WERI-Rb-1 (cell line): ENCODE measurements around the gene ELOVL3.
"Not testable (repeated sequence)": the region's sequence is repeated elsewhere in the genome, so short reads cannot be mapped to it uniquely, and the experiment has no call there.

Source experiments
- DNase-seq: peaks from one replicate; pipeline ENCODE4 v3.0.0-alpha.2; 2020
- H3K27ac ChIP-seq: fragments of 250-450 bp; sonication (Bioruptor Pico); 2 replicates; pipeline ENCODE4 v1.5.1; 2020; ENCODE audit warnings: mild to moderate bottlenecking, moderate library complexity
- H3K27me3 ChIP-seq: fragments of 250-450 bp; sonication (Bioruptor Pico); 2 replicates; pipeline ENCODE4 v1.5.1; 2021; ENCODE audit warnings: mild to moderate bottlenecking, low read depth, moderate library complexity; ENCODE audit not compliant: insufficient read depth, severe bottlenecking
- H3K36me3 ChIP-seq: fragments of 250-450 bp; sonication (Bioruptor Pico); 2 replicates; pipeline ENCODE4 v1.5.1; 2020; ENCODE audit warnings: mild to moderate bottlenecking, moderate library complexity
- H3K4me3 ChIP-seq: 2 replicates; pipeline ENCODE4 v1.5.1; 2011; ENCODE audit warnings: low read depth, mild to moderate bottlenecking, control low read depth, low read length
- H3K9me3 ChIP-seq: fragments of 250-450 bp; sonication (Bioruptor Pico); 2 replicates; pipeline ENCODE4 v1.5.1; 2021; ENCODE audit warnings: mild to moderate bottlenecking, moderate library complexity; ENCODE audit not compliant: severe bottlenecking
- CTCF ChIP-seq: IDR thresholded peaks from 2 replicates; pipeline ENCODE4 v1.5.1; 2011; ENCODE audit warnings: low read depth, mild to moderate bottlenecking, control low read depth, inconsistent platforms, low read length

ELOVL3 gene

GRCh38 chr10:102247734-102248133 lies 21.6 kb downstream of the ELOVL3 start:
- DNase-seq, result no peak
- Histone ChIP-seq H3K27ac (no peak overlapping the region), H3K9me3 (no peaks in the 10 kb centered on the region), H3K27me3 (no peaks in the 10 kb centered on the region), H3K4me3 (no peak overlapping the region), H3K36me3 (peaks cover 25% of the 10 kb centered on the region)
- TF ChIP-seq CTCF, result no peak

- H3K4me3 ChIP-seq, H3K9me3 ChIP-seq, H3K27ac ChIP-seq, H3K27me3 ChIP-seq, DNase-seq: not testable (repeated sequence)
- peaks cover 41% of the 10 kb centered on the region for H3K36me3 ChIP-seq
Measured at GRCh38 chr10:102252508-102252907, 26.4 kb downstream of the ELOVL3 start.

- H3K4me3 ChIP-seq, result no peak overlapping the region
- no peak for TF ChIP-seq CTCF
- H3K27ac ChIP-seq, result no peak overlapping the region
- H3K27me3 ChIP-seq, result no peaks in the 10 kb centered on the region
- no peak for DNase-seq
- H3K9me3 ChIP-seq, result no peaks in the 10 kb centered on the region
- H3K36me3 ChIP-seq, result peaks cover 37% of the 10 kb centered on the region
Measured at GRCh38 chr10:102254426-102254825, 28.3 kb downstream of the ELOVL3 start.

- DNase-seq, result no peak
- no peak for TF ChIP-seq CTCF
- Histone ChIP-seq H3K9me3 (no peaks in the 10 kb centered on the region), H3K27ac (no peak overlapping the region), H3K4me3 (no peak overlapping the region), H3K36me3 (peaks cover 43% of the 10 kb centered on the region), H3K27me3 (no peaks in the 10 kb centered on the region)
Measured at GRCh38 chr10:102255404-102255803, 29.3 kb downstream of the ELOVL3 start.

- H3K36me3 ChIP-seq, result peaks cover 59% of the 10 kb centered on the region
- no peaks in the 10 kb centered on the region for H3K9me3 ChIP-seq
- no peaks in the 10 kb centered on the region for H3K27me3 ChIP-seq
- DNase-seq, result no peak
- H3K27ac ChIP-seq, result no peak overlapping the region
- no peak overlapping the region for H3K4me3 ChIP-seq
- no peak for TF ChIP-seq CTCF
Measured at GRCh38 chr10:102261196-102261595, 35.1 kb downstream of the ELOVL3 start.

GRCh38 chr10:102261842-102262241 lies 35.7 kb downstream of the ELOVL3 start:
- no peak for TF ChIP-seq CTCF
- Histone ChIP-seq H3K27ac (no peak overlapping the region), H3K36me3 (peaks cover 61% of the 10 kb centered on the region), H3K27me3 (no peaks in the 10 kb centered on the region), H3K4me3 (no peak overlapping the region), H3K9me3 (no peaks in the 10 kb centered on the region)
- no peak for DNase-seq
